GM11168 (cell line): ENCODE data around the gene TDRD12.
"Not testable (repeated sequence)": the region's sequence is repeated elsewhere in the genome, so short reads cannot be mapped to it uniquely, and the experiment has no call there.

Experiments
- in situ Hi-C: fragments of 300-500 bp; cut with MboI; formaldehyde crosslinking; loops from one replicate; pipeline ENCODE4 v1.12.0; 2022; ENCODE audit warnings: low sequenced_read_pairs; ENCODE audit not compliant: unreplicated experiment

The TDRD12 gene

DNA sequence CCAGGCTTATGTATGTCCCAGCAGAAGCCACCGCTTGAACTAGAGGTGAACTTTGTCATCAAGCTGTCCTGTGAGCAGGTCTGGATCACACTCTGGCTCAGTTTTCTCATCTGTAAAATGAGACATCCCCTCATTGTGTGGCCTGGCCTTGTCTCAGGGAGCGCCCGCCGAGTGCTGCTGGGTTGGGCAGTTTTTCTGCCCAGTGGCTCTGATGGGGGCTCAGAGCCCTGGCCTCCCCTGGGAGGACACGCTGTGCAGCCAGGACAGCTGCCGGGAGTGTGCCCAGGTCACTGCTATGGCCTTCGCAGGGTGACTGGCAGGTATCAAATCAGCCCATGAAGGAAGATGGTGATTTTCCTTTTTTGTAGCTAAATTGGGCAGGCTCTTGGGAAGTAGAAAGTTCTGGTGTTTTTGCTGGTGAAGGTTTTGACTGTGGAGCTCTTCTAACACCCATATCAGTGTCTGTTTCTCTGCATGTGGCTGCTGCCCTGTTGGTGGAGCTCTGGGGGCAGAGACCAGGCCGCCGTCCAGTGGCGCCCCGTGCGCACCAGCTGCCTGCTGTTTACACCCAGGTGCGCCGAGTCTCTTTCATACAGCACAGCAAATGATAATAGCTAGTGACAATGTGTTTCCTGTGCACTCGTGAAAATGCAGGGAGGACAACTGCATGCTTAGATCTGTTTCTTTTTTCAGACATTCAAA, 109.2 kb downstream of the TDRD12 start:
- in situ Hi-C loops = no loop called here

DNA sequence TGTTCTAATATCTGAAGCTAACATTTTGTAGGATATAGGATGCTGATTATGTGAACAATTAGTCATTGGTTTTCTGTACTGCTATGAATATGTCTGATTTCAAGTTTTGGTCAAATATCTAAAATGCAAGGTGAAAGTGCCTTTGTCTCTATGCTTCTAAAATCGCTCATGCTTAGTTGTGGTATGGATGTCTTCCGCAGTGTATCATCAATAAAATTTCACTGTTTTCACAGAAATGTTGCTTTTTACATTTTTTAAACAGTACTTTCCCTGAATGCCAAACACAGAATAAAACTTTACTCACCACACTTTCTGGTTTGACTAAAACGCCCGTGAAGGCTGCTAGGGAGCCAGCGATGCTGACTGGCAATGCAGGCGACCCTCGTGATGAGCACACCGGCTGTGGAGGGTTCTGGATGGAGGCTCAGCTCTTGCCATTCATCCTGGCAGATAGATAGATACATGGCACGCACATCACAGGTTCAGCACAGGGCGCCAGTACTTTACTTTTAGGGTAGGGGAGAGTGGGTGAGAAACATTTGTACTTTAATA, 109.9 kb downstream of the TDRD12 start:
- in situ Hi-C loops = no loop called here

DNA sequence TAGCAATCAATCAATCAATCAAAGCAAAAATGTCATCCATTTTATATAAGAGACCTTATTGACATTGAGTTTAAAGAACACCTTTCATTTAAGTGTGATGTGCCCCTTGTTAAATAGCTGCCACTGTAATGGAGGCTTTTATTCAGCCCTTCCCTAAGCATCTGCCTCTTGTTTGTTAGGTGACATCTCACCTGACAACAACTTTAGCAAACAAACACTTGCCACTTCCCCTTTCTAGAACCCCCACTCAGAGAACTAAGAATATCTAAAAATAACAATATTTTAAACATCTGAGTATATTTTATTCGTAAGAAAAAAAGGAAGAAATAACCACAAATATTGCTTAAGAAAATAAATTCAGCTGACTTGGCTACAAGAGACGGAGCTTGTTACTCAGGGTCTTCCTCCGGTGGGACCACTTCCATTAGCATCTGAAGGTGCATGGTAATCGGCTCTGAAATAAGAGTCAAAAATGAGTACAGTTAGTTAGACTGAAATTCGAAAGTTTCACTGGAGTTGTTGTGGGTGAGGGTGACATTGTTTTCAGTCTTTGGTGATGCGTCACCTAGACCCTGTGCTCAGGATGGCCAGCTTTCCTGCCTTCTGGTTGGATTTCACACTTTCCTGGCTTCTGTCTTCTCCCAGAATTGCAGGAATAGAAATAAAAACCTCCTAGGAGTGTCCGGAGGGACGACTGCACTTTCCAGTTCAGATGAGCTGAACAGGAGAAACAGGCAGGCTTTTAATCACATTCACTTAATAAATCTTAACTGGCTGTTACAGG, 110.9 kb downstream of the TDRD12 start:
- in situ Hi-C loops = no loop called here

DNA sequence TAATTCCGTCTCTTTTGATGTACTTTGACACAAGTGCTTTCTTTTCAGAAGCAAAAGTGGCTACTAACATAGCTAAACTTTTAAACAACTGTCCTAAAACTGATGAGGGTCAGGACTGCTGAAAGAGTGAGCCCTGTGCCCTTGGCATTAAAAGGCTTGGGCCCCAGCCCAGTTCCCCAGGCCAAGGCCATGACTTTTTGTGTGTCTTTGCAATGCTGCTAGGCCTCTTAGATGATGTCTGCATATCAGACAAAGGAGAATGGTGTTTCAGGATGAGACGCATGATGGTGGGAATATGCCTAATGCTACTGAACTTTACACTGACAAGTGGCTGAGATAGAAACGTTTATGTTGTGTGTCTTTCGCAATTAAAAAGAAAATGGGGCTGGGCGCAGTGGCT, 112.0 kb downstream of the TDRD12 start:
- in situ Hi-C loops = no loop called here

DNA sequence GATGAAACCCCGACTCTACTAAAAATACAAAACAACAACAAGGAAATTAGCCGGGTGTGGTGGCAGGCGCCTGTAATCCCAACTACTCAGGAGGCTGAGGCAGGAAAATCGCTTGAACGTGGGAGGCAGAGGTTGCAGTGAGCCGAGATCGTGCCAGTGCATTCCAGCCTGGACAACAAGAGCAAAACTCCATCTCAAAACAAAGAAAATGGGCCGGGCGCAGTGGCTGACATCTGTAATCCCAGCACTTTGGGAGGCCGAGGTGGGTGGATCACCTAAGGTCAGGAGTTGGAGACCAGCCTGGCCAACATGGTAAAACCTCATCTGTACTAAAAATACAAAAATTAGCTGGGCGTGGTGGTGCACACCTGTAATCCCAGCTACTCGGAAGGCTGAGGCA, 112.5 kb downstream of the TDRD12 start:
- in situ Hi-C loops = not testable (repeated sequence)

DNA sequence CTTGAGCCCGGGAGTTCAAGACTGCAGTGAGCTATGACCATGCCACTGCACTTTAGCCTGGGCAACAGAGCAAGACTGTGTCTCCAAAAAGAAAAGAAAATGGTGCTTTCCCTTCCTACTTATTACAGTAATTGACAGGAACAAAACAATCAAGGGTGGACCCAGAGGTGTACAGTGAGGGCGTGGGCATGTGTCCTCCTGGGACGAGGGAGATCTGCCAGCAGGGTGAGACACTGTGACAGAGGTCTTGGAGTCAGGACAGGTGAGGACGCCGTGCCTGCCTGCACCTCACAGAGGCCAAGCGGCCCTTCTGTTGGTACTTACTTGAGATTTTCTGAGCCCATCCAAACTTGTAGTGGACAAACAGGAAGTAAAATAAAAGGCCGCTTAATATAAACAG, 113.3 kb downstream of the TDRD12 start:
- in situ Hi-C loops = not testable (repeated sequence)

DNA sequence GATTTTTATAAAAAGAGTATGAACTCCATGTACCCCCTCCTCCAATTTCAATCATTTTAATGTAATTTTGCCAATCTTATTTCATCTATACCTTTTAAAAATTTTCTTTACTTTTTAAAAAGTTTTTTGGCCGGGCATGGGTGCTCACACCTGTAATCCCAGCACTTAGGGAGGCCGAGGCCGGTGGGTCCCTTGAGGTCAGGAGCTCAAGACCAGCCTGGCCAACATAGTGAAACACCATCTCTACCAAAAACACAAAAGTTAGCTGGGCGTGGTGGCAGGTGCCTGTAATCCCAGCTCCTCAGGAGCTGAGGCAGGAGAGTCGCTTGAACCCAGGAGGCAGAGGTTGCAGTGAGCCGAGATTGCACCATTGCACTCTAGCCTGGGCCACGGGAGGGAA, 113.8 kb downstream of the TDRD12 start:
- in situ Hi-C loops = not testable (repeated sequence)

DNA sequence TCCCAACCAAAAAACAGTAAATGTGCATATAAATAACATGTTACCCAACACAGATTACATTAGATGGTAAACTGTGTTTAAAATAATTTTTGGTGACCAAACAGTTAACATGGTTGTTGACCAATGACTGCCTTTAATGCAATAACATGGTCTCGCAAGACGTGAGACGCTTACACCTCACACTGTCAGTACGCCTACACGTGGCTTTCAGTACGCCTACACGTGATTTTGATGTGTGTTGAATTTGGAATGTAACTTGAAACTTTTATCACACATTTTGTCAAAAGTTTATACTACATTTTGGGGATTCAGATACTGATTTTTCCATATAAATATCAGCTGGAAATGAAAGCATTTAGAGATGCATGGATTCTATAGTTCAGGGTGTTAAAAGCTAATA, 118.0 kb downstream of the TDRD12 start:
- in situ Hi-C loops = no loop called here

DNA sequence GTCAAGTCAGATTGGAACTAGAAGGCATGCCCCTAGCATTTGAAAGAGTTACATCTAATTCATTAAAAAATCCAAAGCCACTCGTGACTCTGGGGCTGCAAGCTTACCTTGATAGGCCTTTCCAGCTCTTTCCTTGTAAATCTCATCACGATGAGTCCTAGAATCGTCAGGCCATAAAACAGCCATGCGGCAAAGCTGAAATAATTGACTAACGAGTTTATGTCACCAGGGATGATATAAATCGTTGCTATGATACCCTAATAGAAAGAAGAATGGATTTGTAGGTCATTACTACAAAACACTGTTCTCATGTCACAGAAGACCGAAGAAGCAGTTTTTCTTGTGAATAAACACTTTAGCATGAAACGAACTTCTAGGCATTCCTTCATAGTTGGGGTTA, 122.5 kb downstream of the TDRD12 start:
- in situ Hi-C loops = no loop called here

DNA sequence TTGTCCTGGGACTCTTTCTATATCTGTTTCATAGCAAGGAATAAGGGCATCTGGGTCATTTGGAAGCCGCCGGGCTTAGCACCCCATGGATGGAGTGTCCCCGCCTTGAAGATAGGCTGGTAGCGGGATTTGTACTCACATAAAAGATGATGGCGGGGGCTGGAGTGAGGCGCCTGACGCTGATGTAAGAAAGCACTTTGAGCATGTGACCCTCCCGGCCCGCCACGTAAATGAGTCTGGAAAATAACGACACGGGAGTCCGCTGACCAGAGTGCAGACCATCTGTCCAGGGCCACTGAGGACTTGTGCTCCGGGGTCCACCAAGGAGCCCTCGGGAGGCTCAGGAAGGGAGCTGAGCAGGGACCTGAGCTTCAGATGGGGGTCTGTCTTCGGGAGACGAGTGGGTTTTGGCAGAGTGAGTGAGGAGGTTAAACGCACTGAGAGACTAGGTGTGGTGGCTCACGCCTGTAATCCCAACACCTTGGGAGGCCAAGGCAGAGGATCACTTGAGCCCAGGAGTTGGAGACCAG, 124.2 kb downstream of the TDRD12 start:
- in situ Hi-C loops = no loop called here

DNA sequence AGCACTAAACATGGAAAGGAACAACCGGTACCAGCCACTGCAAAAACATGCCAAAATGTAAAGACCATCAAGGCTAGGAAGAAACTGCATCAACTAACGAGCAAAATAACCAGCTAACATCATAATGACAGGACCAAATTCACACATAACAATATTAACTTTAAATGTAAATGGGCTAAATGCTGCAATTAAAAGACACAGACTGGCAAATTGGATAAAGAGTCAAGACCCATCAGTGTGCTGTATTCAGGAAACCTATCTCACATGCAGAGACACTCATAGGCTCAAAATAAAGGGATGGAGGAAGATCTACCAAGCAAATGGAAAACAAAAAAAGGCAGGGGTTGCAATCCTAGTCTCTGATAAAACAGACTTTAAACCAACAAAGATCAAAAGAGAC, 128.5 kb downstream of the TDRD12 start:
- in situ Hi-C loops = not testable (repeated sequence)

DNA sequence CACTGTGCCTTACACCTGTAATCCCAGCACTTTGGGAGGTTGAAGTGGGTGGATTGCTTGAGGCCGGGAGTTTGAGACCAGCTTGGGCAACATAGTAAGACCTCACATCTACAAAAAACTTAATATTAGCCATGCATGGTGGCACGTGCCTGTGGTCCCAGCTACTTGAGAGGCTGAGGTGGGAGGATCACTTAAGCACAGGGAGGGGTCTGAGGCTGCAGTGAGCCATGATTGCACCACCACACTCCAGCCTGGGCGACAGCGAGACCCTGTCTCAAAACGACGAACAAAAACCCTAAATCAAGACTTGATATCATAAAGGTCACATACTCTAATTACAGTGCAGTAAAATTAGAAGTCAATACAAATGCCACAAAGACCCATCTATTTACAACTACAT, 132.6 kb downstream of the TDRD12 start:
- in situ Hi-C loops = no loop called here

DNA sequence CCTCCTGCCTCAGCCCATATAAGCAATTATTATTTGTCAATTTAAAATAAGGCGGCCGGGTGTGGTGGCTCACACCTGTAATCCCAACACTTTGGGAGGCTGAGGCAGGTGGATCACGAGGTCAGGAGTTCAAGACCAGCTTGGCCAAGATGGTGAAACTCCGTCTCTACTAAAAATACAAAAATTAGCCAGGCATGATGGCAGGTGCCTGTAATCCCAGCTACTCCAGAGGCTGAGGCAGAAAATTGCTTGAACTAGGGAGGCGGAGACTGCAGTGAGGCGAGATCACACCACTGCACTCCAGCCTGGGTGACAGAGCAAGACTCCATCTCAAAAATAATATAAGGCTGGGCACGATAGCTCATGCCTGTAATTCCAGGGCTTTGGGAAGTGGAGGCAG, 137.3 kb downstream of the TDRD12 start:
- in situ Hi-C loops = not testable (repeated sequence)

DNA sequence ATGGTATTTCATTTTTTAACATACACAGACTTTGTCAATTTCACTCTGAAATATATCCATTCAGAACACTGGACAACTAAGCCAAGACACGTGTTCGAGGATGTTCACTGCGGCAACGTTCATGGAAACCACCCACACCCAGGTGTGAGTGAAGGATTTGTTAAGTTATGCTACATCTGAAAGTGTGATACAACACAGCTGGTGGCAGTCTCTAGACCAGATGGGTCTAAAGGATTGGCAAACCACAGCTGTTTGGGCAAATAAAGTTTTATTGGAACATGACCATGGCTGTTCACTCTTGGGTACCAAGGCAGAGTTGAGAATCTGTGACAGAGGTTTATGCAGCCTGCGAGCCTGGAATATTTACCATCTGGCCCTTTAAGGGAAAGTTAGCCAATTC, 138.0 kb downstream of the TDRD12 start:
- in situ Hi-C loops = no loop called here

DNA sequence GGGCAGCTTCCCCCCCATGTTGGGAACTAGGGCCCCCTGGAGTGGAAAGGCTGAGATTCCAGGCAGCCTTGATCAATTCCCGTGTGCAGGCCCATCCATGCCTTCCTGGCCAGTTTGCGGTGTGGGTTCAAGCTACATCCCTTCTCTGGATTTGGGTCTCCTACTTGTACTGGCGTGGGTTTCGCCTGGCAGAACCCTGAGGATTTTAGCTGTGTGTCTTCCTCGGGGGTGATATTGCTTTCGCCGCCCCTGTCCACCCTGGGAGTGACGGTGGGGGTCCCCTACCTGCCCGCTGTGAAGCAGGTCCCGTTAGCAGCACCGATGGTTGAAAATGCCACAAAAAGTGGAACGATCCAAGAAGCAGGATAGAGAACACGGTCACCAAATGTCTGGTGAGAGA, 138.6 kb downstream of the TDRD12 start:
- in situ Hi-C loops = no loop called here

DNA sequence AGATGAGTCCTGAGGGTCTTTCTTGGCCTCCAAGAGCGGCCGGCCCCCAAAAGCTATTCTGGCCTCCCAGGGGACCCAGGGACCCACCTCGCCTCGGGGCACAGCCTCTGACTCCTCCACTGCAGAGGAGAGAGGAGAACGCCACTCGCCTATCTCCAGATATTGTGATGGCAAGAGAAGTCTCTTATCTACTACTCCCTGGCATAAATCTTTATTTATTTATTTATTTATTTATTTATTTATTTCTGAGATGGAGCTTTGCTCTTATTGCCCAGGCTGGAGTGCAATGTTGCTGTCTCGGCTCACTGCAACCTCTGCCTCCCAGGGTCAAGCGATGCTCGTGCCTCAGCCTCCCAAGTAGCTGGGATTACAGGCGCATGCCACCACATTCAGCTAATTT, 139.0 kb downstream of the TDRD12 start:
- in situ Hi-C loops = no loop called here

DNA sequence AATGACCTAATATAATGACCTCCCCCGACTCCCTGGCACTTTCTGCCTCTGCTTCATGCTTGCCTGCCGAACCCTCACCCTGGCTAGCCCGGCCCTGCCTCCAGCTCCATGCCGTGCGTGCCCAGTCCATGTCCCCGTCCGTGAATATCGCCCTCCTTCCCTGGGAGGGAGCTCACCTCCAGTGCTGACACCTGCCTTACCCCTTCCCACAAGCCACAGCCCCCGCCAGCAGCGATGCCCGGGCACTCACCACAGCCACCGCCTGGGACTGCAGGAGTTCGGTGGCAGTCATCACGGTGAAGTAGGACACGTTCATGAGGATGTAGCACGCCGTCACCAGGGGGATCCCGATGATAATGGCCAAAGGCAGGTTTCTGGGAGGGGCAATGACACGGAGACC, 140.0 kb downstream of the TDRD12 start:
- in situ Hi-C loops = no loop called here

DNA sequence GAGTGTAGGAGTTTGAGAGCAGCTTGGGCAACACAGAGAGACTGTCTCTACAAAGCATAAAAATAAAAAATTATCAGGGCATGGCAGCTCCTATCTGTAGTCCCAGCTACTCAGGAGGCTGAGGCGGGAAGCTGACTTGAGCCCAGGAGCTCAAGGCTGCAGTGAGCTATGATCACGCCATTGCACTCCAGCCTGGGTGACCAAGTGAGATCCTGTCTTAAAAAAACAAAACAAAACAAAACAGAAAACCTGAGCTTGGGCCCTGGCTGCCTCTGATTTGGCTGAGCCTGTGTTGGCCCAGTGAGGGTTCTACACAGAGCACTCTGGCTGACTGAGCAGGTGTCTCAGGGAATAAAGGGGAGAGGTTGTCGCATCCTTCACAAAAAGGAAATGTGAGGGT, 142.0 kb downstream of the TDRD12 start:
- in situ Hi-C loops = no loop called here

DNA sequence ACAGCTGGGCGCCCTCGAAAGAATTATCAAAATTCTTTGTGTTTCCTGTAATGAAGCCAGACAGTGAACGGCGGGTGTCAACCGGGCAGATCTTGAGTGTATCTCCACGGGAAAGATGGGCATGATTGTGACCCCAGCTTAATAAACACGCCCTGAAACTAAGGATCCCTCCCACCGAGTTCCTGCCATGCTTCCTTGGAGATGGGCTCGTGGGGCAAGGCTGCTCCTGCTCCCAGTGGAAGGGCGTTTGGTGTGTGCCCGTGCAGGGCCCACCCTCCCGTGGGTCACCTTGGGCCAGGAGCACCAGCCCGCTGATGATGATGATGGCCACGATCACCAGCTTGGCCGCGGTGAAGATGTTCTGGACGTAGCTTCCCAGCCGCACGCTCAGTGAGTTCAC, 142.6 kb downstream of the TDRD12 start:
- in situ Hi-C loops = no loop called here

DNA sequence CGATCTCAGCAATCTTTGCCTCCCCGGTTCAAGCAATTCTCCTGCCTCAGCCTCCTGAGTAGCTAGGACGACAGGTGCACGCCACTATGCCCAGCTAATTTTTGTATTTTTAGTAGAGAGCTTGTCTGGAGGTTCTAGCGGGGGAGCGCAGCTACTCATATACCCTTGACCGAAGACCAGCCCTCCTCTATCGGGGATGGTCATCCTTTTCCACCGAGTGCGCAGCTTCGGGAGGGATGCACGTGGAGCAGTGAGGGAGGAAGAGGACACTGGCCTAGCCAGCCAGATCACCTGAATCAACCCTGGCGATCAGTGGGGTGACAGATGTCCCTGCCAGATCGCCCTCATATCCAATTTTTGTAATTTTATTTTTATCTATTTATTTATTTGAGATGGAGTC, 143.2 kb downstream of the TDRD12 start:
- in situ Hi-C loops = no loop called here

DNA sequence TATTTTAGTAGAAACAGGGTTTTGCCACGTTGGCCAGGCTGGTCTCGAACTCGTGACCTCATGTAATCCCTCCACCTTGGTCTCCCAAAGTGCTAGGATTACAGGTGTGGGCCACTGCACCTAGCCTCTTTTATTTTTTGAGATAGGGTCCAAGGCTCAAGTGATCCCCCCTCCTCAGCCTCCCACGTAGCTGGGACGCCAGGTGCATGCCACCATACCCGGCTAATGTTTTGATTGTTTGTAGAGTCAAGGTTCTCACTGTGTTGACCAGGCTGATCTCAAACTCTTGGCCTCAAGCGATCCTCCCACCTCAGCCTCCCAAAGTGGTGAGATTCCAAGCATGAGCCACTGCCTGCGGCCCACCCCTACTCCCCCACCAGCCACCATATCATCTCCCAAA, 143.7 kb downstream of the TDRD12 start:
- in situ Hi-C loops = no loop called here
